ENCODE measurements around the gene MAPK4.

Gene MAPK4

GRCh38 chr18:50654658-50655550 lies 95.0 kb downstream of the MAPK4 start:
- FAIRE-seq, result no peak

GRCh38 chr18:50656396-50656795 lies 96.5 kb downstream of the MAPK4 start:
- FAIRE-seq, result no peak

DNA sequence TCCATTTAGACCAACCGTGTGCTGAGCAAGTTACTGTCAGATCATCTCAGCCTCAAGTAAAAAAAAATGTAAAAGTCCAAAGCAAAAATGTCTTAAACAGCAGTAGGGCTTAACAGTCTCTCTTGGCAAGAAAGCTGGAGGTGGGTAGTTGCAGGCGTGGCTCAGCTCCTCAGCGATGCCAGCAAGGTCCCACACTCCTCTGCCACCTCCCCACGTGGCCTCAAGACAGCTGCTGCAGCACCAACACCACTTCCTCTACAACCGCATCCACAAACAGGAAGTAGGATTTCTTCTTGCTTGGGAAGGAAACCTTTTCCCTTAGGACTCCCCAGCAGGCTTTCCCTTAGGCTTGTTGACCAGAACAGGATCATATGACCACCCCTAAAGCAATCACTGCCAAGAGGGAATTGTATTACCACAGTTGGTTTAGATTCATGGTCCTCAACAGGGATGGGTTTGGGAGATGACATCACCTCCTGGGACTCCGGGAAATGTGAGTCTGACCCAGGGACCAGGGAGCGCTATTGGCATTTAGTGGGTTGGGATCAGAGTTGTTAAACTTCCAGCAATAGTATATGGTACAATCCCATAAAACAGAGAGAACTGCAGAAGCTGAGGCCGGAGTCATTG lies 97.1 kb downstream of the MAPK4 start:
- no peak for FAIRE-seq

- FAIRE-seq, result no peak
Measured at GRCh38 chr18:50658601-50659000, 98.7 kb downstream of the MAPK4 start.

GRCh38 chr18:50659091-50660003 lies 99.5 kb downstream of the MAPK4 start:
- FAIRE-seq, result no peak

GRCh38 chr18:50661013-50661412 lies 101.1 kb downstream of the MAPK4 start:
- no peak for FAIRE-seq

GRCh38 chr18:50662177-50662576 lies 102.3 kb downstream of the MAPK4 start:
- FAIRE-seq, result no peak

- FAIRE-seq, result no peak
Measured at GRCh38 chr18:50662775-50663383, 103.0 kb downstream of the MAPK4 start.

- no peak for FAIRE-seq
Measured at GRCh38 chr18:50663626-50664441, 103.9 kb downstream of the MAPK4 start.

DNA sequence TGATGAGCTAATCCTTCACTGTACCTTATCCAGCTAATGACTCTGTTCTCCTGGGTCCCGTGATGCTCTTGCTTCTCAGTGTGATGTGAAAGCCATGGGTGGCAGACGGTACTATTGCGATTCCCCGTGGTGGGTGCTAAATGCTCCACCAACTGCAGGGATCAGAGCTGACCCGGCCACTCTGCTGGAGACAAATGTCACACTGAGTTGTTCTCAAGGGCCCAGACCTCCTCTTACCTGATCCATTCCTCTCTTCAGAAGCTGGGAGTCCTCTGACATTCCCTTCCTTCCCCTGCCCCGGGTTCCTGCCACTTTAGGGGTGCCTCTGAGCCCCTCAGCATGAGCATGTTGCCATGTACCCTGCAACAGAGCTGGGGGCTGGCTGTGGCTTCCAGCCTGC lies 105.1 kb downstream of the MAPK4 start:
- FAIRE-seq, result no peak

DNA sequence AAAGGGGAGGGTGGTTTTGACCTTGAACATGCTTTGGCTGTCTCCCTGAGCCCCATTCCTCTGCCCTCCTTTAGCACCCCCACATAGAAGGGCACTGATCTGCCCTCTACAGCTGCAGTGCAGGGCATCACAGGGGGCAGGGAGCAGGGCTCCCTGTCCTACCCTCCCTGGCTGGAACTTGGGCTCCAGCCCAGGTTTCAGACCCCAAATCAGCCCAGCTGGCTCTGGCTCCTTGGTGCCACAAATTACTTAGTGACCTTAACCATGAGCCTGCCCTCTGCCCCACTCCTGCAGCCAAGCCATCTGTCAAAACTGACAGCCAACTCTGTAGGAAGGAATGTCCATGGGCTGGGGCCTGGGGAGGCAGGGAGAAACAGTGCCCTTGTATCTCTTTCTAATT lies 105.6 kb downstream of the MAPK4 start:
- no peak for FAIRE-seq

GRCh38 chr18:50666536-50666935 lies 106.6 kb downstream of the MAPK4 start:
- no peak for FAIRE-seq

DNA sequence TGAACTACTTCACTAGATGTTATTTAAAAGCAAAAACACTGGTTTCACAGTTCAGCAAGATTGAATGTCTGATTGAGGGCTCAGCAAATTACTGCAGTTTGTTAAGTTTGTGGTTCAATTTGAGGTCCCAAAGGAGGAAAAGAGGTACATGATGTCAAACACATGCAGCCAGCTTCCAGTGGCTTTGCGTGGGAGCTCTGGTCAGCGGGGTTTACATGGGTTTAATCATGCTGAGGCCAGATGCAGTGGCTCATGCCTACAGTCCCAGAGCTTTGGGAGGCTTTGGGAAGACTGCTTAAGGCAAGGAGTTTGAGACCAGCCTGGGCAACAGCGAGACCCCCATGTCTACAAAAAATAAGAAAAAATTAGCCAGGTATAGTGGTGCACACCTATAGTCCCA lies 111.5 kb downstream of the MAPK4 start:
- no peak for FAIRE-seq

DNA sequence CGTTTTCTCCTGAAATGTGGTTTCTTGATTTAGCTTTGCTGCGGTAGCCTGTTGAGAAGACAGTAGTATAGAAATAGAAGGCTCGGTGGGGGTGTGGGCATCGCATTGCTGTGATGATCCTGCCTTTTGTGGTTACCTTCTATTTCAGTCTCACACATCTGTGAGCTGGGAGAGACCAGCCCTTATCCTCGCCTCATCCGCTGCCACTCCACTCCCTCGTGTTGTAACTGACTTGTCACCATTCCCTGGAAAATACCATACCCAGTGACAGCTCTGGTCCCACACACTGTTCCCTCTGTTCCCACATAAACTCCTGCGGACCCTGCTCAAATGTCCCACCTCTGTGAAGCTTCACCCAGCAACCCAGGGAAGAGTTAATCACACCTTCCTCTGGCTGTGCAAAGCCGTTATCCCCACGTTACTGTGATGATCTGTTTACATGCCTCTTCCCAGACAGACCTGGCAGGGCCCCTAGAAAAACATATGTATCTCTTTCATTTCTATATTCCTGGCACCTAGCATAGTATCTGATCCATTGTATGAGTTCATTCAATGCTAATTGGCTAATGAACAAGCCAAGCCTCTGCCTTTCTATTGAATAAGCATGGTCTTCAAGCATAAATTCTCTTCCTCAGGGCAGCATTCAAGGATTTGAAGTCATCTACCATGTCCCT lies 114.6 kb downstream of the MAPK4 start:
- no peak for FAIRE-seq

GRCh38 chr18:50675043-50675442 lies 115.2 kb downstream of the MAPK4 start:
- FAIRE-seq, result no peak

- no peak for FAIRE-seq
Measured at GRCh38 chr18:50678651-50679050, 118.8 kb downstream of the MAPK4 start.

- no peak for FAIRE-seq
Measured at GRCh38 chr18:50679056-50679455, 119.2 kb downstream of the MAPK4 start.

DNA sequence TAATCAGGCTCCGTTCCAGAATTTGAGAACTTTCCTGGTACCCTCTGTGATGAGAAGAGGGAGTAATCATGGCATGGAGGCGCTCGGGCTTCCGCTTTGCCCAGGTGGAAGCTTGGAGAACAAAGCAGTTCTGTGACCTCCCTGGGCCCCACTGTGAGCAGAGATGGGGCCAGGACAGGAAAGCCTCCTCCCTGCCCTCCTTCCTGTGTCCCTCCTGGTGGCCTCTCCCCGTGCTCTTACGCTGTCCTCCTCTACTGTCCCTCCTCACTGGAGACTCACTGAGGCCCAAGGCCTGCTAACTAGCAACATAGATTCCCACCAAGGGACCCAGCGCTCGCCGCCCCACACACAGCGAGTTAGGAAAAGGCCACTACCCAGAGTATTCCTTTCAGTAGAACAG lies 119.8 kb downstream of the MAPK4 start:
- FAIRE-seq, result no peak

DNA sequence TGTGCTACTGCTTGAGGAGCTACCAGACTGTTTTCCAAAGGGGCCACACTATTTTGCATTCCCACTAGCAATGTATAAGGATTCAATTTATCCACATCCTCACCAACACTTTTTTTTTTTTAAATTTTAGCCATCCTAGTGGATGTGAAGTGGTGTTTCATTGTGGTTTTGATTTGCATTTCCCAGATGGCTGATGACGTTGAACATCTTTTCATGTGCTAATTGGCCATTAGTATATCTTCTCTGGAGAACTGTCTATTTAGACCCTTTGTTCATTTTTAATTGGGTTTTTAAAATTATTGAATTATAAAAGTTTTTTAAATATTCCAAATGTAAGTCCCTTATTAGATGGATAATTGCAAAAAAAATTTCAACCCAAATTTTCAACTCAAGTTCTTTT lies 121.1 kb downstream of the MAPK4 start:
- FAIRE-seq, result no peak

DNA sequence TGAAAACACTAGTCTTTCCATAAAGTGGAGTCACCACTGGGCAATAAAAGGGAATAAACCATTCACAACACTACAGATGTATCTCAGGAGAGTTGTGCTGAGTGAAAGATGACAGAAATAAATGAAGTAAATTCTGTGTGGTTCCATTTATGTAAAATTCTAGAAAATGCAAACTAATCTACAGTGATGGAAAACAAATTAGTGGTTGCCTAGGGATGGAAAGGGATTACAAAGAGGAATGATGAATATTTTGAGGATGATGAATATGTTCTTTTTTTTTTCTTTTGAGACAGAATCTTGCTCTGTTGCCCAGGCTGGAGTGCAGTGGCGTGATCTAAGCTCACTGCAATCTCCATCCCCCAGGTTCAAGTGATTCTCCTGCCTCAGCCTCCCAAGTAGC lies 123.0 kb downstream of the MAPK4 start:
- no peak for FAIRE-seq

GRCh38 chr18:50686409-50686808 lies 126.5 kb downstream of the MAPK4 start:
- FAIRE-seq, result no peak

All from endometrium (tissue), 2 donors.